Stimulated activated CD4-positive, alpha-beta T cell treated with anti-CD3 and anti-CD28 coated beads, Interleukin-4, amount 100 ng/mL, for 1 hour (primary cell): ENCODE measurements around the gene DIP2A.

Experiments
- DNase-seq: peaks from one replicate; pipeline ENCODE4 v3.0.0-alpha.2; 2020

Gene DIP2A, protein sequence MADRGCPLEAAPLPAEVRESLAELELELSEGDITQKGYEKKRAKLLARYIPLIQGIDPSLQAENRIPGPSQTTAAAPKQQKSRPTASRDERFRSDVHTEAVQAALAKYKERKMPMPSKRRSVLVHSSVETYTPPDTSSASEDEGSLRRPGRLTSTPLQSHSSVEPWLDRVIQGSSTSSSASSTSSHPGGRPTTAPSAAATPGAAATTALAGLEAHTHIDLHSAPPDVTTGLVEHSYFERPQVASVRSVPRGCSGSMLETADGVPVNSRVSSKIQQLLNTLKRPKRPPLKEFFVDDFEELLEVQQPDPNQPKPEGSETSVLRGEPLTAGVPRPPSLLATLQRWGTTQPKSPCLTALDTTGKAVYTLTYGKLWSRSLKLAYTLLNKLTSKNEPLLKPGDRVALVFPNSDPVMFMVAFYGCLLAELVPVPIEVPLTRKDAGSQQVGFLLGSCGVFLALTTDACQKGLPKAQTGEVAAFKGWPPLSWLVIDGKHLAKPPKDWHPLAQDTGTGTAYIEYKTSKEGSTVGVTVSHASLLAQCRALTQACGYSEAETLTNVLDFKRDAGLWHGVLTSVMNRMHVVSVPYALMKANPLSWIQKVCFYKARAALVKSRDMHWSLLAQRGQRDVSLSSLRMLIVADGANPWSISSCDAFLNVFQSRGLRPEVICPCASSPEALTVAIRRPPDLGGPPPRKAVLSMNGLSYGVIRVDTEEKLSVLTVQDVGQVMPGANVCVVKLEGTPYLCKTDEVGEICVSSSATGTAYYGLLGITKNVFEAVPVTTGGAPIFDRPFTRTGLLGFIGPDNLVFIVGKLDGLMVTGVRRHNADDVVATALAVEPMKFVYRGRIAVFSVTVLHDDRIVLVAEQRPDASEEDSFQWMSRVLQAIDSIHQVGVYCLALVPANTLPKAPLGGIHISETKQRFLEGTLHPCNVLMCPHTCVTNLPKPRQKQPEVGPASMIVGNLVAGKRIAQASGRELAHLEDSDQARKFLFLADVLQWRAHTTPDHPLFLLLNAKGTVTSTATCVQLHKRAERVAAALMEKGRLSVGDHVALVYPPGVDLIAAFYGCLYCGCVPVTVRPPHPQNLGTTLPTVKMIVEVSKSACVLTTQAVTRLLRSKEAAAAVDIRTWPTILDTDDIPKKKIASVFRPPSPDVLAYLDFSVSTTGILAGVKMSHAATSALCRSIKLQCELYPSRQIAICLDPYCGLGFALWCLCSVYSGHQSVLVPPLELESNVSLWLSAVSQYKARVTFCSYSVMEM (N-terminal part only)

GRCh38 chr21:46458315-46459023, at the start of gene DIP2A:
DIP2A (plus strand) TSS chr21:46458891; CDS start chr21:46459132, 241 bp downstream.
- DNase-seq: peak; percentile 91

DNA sequence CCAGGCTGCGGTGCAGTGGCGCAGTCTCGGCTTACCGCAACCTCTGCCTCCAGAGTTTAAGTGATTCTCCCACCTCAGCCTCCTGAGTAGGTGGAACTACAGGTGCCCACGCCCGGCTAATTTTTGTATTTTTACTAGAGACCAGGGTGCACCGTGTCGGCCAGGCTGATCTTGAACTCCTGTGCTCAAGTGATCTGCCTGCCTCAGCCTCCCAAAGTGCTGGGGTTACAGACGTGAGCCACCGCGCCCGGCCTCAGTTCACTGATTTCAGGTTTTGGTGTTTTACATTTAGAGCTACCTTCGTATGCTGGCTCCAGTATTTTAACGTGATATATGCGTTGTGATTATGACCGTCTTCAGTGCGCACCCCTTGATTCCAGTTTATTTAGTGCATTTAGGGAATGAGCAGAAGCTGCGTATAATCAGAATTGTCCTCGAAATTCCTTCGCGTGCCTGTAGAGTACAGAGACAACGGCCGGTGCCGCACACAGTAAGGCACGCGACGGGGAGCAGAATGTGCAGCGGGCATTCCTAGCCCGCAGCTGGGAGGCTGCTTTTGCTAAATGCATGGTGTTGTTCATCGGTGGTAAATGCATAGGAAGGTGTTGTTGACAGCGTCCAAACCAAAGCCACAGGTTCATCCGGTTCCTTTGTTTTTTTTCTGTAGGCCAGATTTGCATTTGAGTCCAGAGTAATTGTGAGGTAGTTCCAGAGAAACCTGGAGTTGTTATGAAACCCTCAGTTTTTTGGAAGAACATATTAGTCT, 48.9 kb upstream of the DIP2A start:
- no peak for DNase-seq

DNA sequence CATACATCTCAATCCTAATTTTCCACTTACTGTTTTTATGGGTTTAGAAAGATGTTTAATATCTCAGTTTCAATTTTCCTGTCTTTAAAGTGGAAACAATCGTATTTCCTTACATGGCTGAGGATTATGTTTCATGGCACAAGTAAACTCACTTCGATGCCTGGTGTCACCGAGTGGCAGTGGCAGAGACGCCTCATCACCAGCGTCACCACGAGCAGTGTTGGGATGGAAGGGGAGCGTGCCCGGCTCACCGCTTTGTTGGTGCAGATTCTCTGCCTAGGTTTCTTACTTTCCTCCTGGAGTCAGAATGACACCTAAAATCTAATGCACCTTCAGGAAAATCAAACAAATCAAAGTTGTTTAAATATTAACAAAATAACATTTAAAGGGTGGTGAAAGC, 48.2 kb upstream of the DIP2A start:
- DNase-seq: no peak

- no peak for DNase-seq
Observed at GRCh38 chr21:46411236-46411635, 47.5 kb upstream of the DIP2A start.

- DNase-seq: no peak
Observed at GRCh38 chr21:46411691-46412090, 47.0 kb upstream of the DIP2A start.

GRCh38 chr21:46412521-46413364, 45.9 kb upstream of the DIP2A start:
- no peak for DNase-seq

DNA sequence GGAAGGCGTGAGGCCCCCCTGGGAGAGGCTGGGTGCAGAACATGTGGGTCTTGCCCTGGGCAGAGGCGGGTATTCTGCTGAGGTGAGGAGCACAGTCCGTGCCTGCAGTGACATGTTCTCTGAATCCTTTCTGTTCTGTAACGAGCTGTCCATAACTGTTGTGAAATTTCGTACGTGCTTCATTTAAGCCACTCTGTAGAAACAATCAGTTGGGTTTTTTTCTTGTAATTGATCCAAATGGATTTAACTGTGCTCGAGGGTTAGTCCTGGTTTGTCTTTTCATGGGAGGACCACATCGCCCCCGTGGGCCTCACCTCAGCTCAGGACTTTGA, 45.4 kb upstream of the DIP2A start:
- no peak for DNase-seq

- DNase-seq: no peak
Observed at GRCh38 chr21:46414965-46415275, 43.8 kb upstream of the DIP2A start.

DNA sequence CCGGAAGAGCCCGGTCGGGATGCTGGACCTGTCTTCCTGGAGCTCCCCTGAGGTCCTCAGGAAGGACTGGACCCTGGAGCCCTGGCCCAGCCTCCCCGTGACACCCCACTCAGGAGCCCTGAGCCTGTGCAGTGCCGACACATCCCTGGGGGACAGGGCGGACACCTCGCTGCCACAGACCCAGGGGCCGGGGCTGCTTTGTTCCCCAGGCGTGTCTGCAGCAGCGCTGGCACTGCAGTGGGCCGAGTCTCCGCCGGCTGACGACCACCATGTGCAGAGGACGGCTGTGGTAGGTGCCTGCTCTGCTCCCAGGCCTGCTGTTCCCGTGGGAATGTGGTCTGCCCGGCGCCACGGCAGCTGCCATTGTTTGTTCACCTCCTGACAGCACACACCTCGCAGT, 42.1 kb upstream of the DIP2A start:
- DNase-seq: no peak

DNA sequence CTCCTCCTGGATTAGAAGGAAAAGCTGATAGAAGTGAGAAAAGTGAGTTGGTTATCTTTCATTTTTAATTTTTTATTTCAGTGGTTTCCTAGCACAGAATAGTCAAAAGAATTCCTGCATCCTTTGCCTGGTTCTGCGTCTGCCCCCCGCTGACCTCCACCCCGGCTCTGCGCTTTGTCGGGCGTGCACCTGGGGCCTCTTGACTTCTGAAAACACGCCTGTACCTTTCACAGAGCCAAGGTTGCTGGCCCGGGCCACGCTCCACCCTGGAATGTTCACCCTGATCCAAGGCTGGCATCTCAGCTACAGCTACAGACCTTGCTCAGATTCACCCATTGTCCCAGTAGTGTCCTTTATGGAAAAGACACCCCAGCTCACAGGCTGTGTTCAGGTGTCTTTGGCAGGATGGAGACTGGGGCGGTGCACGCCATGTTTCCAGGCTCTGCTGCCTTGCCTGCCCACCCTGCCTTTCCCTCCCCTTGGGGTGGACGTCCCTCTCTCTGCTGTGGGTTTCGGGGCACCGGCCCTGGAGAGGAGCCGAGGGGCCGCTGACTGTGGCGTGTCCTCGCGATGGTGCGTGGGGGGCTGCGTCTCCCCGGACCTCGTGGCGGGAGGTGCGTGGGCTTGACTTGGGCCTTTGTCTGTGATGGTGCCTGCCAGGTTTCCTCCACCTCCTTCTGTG, 40.3 kb upstream of the DIP2A start:
- no peak for DNase-seq

GRCh38 chr21:46420241-46421190, 38.2 kb upstream of the DIP2A start:
- DNase-seq: no peak

DNA sequence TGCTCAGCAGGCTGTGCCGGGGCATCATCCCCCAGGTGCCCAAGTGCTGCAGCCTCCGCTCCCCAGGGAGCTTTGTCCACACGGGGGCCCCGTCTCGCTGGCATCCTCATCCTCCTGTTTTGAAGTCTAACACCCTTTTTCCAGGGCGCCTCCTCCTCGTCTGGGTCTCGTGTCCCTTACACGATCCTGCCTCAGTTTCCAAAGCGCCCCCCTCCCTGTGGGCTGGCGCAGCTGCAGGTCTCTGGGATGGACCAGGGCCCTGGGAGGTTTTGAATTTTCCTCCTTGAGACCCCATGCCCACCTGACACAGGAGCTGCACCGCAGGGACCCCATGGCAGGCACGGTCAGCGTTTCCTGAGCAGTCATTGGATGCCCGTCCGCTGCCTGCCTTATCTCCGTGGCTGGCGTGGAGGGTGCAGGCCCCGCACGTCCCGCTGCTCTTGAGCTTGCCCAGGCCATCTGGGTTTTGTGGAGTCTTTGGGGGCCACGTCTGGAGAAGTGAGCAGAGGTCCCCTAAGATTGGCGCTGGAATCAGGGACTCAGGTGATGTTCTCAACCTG, 37.4 kb upstream of the DIP2A start:
- DNase-seq: no peak

DNA sequence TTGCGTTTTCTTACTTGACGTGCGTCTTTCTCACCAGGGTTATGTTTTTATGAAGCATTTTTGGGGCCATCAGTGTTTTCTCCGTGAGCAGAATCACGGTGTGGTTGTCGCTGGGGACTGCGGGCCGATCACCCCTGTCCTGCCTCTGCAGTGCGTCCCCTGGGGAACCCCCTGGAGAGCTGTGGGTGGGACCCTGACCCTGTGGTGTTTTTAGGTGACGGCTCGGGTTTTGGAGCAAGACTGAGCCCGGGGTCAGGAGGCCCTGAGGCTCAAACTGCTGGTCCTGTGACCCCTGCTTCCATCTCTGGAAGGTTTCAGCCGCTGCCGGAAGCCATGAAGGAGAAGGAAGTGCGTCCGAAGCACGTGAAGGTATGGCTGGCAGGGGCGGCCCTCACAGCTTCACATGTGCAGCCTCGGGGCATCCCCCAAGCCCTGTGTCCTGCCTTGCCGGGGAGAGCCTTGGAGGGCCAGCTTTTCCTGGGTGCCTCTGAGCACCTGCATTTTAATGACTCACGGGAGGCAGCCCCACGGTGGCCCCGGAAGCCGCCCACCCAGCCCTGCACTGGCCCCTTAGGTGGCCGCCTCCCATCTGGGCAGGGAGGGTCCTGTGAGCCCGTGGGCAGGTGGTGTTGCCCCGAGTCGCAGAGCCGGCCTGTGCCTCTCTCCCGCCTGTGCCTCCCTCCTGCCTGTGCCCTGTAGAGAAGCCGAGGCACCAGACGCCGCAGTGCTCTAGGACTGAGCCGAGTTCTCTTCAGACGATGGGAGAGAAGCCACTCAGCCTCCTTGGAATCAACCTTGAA, 36.7 kb upstream of the DIP2A start:
- no peak for DNase-seq

GRCh38 chr21:46422636-46423241, 36.0 kb upstream of the DIP2A start:
- DNase-seq: no peak

GRCh38 chr21:46423546-46424038, 35.1 kb upstream of the DIP2A start:
- no peak for DNase-seq

DNA sequence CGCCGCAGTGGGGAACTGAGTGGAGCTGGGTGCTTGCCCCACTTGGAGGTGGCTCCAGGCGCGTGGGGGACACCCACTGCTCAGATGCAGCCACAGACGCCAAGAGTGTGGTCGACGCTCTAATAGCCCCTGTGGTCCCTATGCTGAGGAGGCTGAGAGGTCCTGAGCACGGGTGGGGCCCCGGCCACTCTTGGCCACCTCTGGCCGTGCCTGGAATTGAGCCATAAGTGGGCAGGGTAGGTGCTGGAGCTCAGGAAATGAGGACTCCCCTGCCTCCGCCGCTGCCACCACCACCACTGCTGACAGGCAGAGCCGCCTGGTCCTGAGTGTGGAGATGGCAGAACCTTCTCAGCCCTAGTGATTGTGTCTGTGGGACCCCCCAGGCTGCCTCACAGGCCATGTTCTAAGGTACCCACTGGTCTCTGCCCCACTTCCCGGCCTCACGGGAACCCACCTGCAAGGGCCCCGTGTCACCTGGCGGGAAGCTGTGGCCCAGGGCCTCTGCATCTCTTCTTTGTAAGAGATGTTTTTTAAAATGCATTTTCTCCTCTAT, 34.6 kb upstream of the DIP2A start:
- DNase-seq: no peak

GRCh38 chr21:46424621-46425020, 34.1 kb upstream of the DIP2A start:
- no peak for DNase-seq
